Measurements from ENCODE around the gene OR6C4.
"Not testable (repeated sequence)": the region's sequence is repeated elsewhere in the genome, so short reads cannot be mapped to it uniquely, and the experiment has no call there.

OR6C4 gene

DNA sequence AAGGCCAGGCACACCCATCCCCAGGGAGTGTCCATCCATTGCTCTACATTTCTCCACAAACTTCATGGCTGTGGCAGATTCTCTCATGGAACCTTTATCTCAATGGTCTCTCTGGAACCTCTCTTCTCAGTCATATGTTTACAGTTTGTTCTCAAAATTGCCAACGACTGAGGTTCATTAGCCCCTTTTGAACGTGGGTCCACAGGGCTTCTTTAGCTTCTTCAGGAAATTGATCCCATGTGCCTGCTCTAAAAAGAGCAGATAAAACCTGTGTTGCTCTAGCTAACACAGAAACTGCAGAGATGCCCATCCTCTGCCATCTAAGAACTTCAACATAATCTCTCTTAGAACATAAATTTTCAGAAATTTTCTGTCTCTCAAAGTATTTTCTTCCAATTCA is at the start of gene OR6C4:
TSS of gene OR6C4 (plus strand) at position 301 of the 400 bp plus-strand sequence. CDS start 1,625 bp downstream, outside the sequence.
- no peak for DNase-seq

DNA sequence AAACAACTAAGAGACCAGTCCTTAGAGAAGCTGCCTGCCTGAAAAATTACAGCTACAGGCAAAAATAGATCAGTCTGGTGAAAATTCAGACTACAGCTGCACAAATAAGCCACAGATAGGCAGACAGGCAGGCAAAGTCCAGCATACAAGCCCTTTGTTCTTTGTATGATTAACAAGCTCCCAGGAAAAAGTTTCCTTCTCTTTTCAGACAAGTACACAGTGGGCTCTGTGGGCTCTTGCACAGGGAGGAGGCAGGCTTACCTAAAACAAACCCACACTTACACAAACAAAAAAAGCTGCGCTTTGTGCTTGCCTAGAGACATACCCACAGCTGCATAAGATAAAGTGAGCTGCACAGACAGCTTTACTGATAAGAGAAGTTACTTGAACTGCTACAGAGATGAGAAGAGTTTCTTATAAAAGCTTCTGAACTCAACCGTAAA is 49.6 kb upstream of the OR6C4 start:
- DNase-seq: no peak

DNA sequence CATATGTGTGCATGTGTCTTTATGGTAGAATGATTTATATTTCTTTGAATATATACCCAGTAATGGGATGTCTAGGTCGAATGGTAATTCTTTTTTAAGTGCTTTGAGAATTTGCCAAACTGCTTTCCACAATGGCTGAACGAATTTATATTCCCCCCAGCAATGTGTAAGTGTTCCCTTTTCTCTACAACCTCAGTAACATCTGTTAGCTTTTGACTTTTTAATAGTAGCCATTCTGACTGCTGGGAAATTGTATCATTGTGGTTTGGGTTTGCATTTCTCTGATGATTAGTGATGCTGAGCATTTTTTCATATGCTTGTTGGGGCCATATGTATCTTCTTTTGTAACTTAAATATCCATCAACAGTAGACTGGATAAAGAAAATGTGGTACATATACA is 47.8 kb upstream of the OR6C4 start:
- DNase-seq: no peak

DNA sequence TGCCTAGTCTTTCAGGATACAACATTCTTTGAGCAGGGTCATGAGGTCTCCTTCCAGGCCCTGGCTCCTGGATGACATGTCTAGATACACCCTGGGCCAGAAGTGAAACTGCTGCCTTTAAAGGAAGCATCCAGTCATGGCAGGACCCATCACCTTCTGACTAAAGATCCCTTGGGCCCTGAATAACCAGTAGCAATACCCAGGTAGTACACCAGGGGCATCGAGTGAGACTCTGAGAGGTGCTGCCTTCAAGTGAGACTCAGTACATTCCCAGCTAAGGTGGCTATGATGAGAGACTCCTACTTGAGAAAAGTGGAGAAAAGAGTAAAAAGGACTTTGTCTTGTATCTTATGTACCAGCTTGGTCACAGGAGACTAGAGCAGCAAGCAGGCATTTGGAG is 33.7 kb upstream of the OR6C4 start:
- DNase-seq: no peak

DNA sequence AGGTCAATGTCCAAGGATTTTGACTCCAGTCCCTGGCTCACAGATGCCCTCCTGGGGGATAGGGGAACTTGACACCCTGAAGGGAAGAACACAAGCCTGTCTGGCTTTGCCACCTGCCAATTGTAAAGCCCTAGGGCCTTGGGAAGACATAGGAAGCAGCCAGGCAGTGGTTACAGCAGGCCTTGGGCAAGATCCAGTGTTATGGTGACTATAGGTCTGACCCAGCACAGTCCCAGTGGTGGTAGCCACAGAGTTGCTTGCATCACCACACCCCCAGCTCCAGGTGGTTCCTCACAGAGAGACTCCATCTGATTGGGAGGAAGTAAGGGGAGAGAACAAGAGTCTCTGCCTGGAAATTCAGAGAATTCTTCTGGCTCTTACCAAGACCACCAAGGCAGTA is 33.0 kb upstream of the OR6C4 start:
- DNase-seq: no peak

DNA sequence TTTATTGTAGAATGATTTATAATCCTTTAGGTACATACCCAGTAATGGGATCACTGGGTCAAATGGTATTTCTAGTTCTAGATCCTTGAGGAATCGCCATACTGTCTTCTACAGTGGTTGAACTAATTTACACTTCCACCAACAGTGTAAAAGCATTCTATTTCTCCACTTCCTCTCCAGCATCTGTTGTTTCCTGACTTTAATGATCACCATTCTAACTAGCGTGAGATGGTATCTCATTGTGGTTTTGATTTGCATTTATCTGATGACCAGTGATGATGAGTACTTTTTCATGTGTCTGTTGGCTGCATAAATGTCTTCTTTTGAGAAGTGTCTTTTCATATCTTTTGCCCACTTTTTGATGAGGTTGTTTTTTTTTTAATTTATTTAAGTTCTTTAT is 1.2 kb upstream of the OR6C4 start:
- not testable (repeated sequence) for DNase-seq

DNA sequence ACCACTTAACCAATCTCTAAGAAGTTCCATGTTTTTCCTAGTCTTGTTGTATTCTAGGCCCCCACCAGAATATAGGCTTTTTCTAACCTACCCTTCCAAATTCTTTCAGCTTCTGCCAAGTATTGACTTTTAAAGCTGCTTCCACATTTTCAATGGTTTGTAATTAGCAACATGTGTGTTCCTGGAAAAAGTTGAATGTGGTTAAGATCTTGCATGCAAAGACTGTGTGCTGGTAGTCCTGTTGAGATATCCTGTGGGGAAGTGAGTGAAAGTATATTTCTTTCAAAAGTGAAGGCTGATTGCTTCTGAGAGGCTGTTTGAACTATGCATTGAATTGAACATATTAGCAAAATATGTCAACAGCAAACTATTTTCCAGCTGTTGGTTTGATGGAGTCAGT is 646 bp upstream of the OR6C4 start:
- no peak for DNase-seq

DNA sequence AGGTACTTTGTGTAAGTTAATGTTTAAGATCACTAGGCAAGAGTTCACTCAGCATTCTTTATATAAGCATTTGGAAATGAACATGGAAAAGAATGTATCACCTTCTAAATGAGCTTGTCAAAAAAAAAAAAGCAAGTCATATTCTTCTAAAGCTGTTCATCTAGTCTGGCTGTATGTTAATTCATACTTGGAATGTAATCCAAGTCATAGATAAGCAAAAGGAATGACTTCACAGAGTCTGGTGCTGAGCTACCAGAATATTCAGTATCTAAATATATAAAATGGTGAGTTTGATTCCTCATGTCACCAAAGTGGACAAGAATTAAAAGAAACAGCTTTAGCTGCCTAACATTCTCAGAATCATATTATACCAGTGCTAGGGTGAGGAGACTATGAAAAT is 4.9 kb downstream of the OR6C4 start:
- DNase-seq: no peak

DNA sequence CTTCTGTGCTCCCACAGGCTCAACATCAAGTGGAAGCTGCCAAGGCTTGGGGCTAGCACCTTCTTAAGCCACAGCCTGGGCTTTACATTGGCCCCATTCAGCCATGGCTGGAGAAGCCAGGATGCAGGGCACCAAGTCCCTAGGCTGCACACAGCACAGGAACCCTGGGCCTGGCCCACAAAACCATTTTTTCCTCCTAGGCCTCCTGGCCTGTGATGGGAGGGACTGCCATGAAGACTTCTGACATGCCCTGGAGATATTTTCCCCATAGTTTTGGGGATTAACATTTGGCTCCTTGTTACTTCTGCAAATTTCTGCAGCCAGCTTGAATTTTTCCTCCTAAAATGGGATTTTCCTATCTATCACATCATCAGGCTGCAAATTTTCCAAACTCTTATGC is 20.7 kb downstream of the OR6C4 start:
- not testable (repeated sequence) for DNase-seq

DNA sequence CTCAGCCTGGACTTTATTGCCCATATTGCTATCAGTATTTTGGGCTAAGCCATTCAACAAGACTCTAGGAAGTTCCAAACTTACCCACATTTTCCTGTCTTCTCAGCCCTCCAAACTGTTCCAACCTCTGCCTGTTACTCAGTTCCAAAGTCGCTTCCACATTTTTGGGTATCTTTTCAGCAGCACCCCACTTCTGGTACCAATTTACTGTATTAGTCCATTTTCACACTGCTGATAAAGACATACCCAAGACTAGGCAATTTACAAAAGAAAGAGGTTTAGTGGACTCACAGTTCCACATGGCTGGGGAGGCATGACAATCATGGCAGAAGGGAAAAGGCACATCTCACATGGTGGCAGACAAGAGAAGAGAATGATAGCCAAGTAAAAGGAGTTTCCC is 21.3 kb downstream of the OR6C4 start:
- not testable (repeated sequence) for DNase-seq

DNA sequence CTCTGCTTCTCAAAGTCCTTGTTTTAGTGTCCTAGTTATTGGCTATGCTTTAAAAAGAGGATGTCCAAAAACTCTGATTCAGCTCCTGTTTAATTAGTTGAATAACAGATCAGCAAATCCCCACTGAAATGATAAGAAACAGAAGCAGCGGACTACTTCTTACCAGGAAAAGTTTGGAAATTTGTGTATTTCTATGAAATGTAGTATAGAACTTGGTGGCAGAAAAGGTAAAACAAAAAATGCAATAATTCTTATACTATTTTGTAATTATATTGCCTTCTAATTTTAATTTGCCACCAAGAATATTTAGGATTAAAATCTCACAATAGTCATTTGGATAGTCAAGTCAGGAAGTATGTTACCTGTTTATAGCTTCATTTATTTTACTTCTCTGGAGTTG is 22.8 kb downstream of the OR6C4 start, which contains the start of gene OR2AP1:
TSS of gene OR2AP1 (plus strand) at position 301 of the 400 bp plus-strand sequence. CDS start 1,947 bp downstream, outside the sequence.
- DNase-seq: no peak

DNA sequence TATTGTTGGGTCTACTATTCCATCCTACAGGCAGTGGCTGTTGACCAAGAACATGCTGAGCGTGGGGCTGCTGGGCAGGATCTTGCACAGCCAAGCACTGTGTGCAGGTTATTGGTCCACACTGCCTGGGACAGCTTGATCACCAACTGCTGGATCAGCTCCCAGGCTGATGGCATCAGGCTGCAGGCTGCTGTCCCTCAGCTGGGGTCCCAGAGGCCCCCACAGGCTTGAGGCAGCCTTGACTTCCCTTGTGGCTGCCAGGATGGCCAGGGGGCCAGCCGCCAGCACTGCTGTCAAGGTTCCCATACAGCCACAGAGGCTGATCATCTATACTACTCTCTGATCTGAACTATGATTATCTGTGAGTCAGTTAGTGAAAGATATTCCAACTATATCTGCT is 32.7 kb downstream of the OR6C4 start:
- DNase-seq: no peak

DNA sequence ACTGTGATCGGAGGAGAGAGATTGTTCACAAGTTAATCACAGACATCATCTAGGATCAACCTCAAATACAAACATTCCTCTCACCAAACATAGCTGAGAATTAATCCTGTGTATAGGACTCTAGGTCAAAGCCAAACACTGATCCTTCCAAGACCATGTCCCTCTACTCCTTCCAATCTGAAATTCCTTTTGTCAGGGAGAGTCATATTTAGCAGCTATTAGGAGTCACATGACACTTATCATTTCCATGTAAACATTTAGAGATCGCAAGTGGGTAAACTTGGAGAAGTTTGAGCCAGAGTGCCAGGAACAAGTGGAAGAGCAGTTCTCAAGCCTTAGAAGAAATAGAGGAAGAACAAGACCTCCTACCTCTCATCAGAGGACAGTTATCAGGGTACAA is 36.4 kb downstream of the OR6C4 start:
- DNase-seq: no peak

DNA sequence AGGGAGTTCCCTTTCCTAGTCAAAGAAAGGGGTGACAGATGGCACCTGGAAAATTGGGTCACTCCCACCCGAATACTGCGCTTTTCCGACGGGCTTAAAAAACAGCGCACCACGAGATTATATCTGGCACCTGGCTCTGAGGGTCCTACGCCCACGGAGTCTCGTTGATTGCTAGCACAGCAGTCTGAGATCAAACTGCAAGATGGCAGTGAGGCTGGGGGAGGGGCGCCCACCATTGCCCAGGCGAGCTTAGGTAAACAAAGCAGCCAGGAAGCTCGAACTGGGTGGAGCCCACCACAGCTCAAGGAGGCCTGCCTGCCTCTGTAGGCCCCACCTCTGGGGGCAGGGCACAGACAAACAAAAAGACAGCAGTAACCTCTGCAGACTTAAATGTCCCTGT is 40.8 kb downstream of the OR6C4 start:
- DNase-seq: not testable (repeated sequence)

Data from NCI-H510A treated with DMSO at 0.1 percent for 48 hours (cell line).